Right lobe of liver (tissue), 4 donors: Measurements from ENCODE around the gene FAM185A.

Experiments
- CTCF ChIP-seq, 4 donors: fragments of 200-600 bp in 3 of 4; fragments of 450-650 bp in 1 of 4; IDR thresholded peaks; one replicate each; pipeline versions ENCODE4 v1.5.1 to v1.8.0; 2016 to 2022; ENCODE audit warnings: antibody characterized with exemption in 4 of 4, mild to moderate bottlenecking in 2 of 4
- POLR2A ChIP-seq: fragments of 450-650 bp; IDR thresholded peaks from one replicate; pipeline ENCODE4 v1.6.1; 2017; ENCODE audit warnings: antibody characterized with exemption, mild to moderate bottlenecking
- donor health status: DM: no; HTN: no; CAD: no.
- donor health status: DM: no; HTN: no; CAD: no.
- donor health status: DM: no; HTN: yes; CAD: no.

- TF ChIP-seq POLR2A (no peak), CTCF (IDR thresholded peaks at IDR 0.05) (no peak)
Measured at GRCh38 chr7:102842284-102842683, 93.5 kb downstream of the FAM185A start.
